HEK293T (cell line): ENCODE data around the gene ACKR1.

Experiments
- CTCF ChIA-PET: fragments of 350-600 bp; formaldehyde crosslinking; extraction: SDS; loops from one replicate; lab custom pipeline; 2021; ENCODE audit warnings: antibody characterized with exemption, inconsistent platforms; lab: Yijun Ruan, JAX
- POLR2A ChIA-PET: fragments of 350-600 bp; formaldehyde crosslinking; extraction: SDS; loops from one replicate; lab custom pipeline; 2020; ENCODE audit warnings: antibody characterized with exemption, inconsistent platforms; lab: Yijun Ruan, JAX
- DNase-seq: peaks from one replicate; pipeline ENCODE4 v3.0.0; 2012; ENCODE audit warnings: mixed read lengths; ENCODE audit errors: extremely low spot score
- ARNT ChIP-seq: fragments of 450-650 bp; IDR thresholded peaks from 2 replicates; pipeline ENCODE4 v1.6.1; 2017; ENCODE audit warnings: mild to moderate bottlenecking
- BHLHE40 ChIP-seq: fragments of 450-650 bp; IDR thresholded peaks from 2 replicates; pipeline ENCODE4 v1.6.1; 2016; ENCODE audit warnings: mild to moderate bottlenecking, moderate library complexity, borderline replicate concordance
- CTBP1 ChIP-seq: fragments of 450-650 bp; IDR thresholded peaks from 2 replicates; pipeline ENCODE4 v1.6.1; 2016; ENCODE audit warnings: borderline replicate concordance
- ELF4 ChIP-seq: fragments of 450-650 bp; IDR thresholded peaks from 2 replicates; pipeline ENCODE4 v1.6.1; 2017; ENCODE audit warnings: antibody characterized with exemption
- FOXA1 ChIP-seq: fragments of 450-650 bp; IDR thresholded peaks from 2 replicates; pipeline ENCODE4 v1.6.1; 2016; ENCODE audit warnings: mild to moderate bottlenecking
- FOXK2 ChIP-seq: fragments of 450-650 bp; IDR thresholded peaks from 2 replicates; pipeline ENCODE4 v1.6.1; 2016; ENCODE audit warnings: mild to moderate bottlenecking
- FOXM1 ChIP-seq: fragments of 450-650 bp; IDR thresholded peaks from 2 replicates; pipeline ENCODE4 v1.6.1; 2017; ENCODE audit warnings: mild to moderate bottlenecking, borderline replicate concordance
- HDGF ChIP-seq: fragments of 450-650 bp; IDR thresholded peaks from 2 replicates; pipeline ENCODE4 v1.6.1; 2017; ENCODE audit warnings: antibody characterized with exemption, borderline replicate concordance
- L3MBTL2 ChIP-seq: fragments of 450-650 bp; conservative IDR thresholded peaks from 2 replicates; pipeline ENCODE4 v1.6.1; 2016; ENCODE audit warnings: mild to moderate bottlenecking
- LEF1 ChIP-seq: fragments of 450-650 bp; IDR thresholded peaks from 2 replicates; pipeline ENCODE4 v1.6.1; 2017; ENCODE audit warnings: mild to moderate bottlenecking, borderline replicate concordance
- NFRKB ChIP-seq: fragments of 450-650 bp; IDR thresholded peaks from 2 replicates; pipeline ENCODE4 v1.6.1; 2016; ENCODE audit warnings: mild to moderate bottlenecking, moderate library complexity
- SP1 ChIP-seq: fragments of 450-650 bp; IDR thresholded peaks from 2 replicates; pipeline ENCODE4 v1.6.1; 2017
- SUZ12 ChIP-seq: fragments of 450-650 bp; IDR thresholded peaks from 2 replicates; pipeline ENCODE4 v1.6.1; 2016; ENCODE audit warnings: mild to moderate bottlenecking
- TARDBP ChIP-seq: fragments of 450-650 bp; IDR thresholded peaks from 2 replicates; pipeline ENCODE4 v1.6.1; 2016
- ZNF384 ChIP-seq: fragments of 450-650 bp; IDR thresholded peaks from 2 replicates; pipeline ENCODE4 v1.6.1; 2016
- TF ChIP-seq, protein P1 (sequence below): fragments of 450-650 bp; IDR thresholded peaks from 2 replicates; pipeline ENCODE4 v1.6.1; 2016

The ACKR1 gene

DNA sequence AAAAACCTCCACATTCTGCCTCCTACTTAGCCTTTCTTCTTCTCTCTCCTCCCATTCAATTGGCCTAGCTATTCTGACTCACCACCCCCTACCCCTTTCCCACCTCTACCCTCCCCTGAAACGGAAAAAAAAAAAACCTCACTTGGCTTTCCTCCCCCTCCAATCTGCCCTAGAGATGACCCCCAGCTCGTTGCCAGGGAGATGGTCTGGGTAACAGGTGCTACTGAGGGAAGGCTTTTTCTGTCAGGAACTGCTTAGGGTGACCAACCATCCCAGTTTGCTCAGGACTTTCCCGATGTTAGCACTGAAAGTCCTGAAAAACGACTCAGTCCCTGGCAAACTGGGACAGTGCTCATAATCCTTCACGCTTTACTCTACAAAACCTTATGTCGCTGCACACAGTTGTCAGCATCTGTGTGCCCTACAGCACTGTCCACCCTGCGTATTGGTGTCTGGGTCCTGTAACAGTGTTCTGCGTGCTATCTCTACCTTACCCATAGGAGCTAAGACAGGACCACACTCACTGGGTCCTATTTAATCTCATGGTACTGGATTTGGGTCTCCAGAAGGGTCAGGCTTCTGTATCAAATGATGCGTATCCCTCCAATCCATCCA, 41.0 kb upstream of the ACKR1 start:
- ChIA-PET POLR2A (no interaction called here), CTCF (interaction anchor here (1.2 to 1.4 kb wide), 2 partner anchors 32 to 34 kb away, joined by 3 to 4 read pairs; no protein-coding TSS in a partner anchor)
- DNase-seq: no peak
- TF ChIP-seq FOXK2: no peak

DNA sequence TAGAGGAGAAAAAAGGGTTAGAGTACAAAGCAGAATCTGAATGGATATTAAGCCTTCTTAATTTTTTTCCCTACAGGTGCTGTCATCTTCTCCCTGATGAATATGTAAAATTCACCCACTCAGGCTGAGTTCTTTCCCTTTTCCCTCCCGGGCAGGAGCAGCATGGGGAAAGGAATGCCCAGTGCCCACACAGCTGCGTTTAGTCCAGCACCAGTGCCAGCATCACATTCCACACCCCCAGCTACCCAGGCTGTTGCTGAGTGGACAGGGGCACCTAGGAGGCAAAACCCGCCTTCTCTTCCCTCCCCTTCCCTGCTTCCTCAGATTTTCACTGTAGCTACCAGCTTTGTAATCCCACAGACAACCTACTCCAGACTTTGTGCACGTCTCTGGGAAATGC, 36.6 kb upstream of the ACKR1 start:
- TF ChIP-seq CTBP1 (no peak), HDGF (no peak), L3MBTL2 (no peak), BHLHE40 (no peak), FOXA1 (no peak), TARDBP (no peak), SUZ12 (no peak), FOXK2 (no peak), ZNF384 (no peak), LEF1 (no peak), ELF4 (no peak)
- TF ChIP-seq, protein P1, sequence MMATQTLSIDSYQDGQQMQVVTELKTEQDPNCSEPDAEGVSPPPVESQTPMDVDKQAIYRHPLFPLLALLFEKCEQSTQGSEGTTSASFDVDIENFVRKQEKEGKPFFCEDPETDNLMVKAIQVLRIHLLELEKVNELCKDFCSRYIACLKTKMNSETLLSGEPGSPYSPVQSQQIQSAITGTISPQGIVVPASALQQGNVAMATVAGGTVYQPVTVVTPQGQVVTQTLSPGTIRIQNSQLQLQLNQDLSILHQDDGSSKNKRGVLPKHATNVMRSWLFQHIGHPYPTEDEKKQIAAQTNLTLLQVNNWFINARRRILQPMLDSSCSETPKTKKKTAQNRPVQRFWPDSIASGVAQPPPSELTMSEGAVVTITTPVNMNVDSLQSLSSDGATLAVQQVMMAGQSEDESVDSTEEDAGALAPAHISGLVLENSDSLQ: no peak
- DNase-seq: no peak
- ChIA-PET POLR2A (no interaction called here), CTCF (no interaction called here)

DNA sequence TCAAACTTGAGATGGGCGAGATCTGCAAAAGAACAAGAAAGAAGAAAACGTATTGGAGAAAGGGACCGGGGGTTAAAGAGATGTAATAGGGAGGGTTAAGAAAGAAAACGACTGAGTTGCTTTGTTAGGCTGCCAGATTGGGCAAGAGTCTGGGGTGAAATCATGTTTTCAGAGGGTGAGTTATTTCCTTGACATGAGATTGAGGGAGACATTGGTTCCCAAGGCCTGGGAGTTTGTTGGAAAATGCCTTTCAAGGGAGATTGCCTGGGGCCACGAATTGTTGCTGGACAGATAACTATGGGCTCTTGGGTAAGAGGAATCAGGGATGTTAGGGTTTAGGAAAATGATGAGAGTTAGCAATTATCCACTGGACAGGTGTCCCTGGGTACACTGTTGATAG, 34.0 kb upstream of the ACKR1 start:
- TF ChIP-seq SUZ12 (no peak), HDGF (no peak), FOXK2 (no peak), SP1 (no peak), FOXM1 (no peak), L3MBTL2 (no peak), LEF1 (no peak), TARDBP (no peak), NFRKB (no peak), BHLHE40 (no peak), ELF4 (no peak), CTBP1 (no peak), ARNT (no peak), FOXA1 (no peak), ZNF384 (no peak)
- TF ChIP-seq, protein P1: no peak
- CTCF ChIA-PET: no interaction called here
- no peak for DNase-seq
- POLR2A ChIA-PET: no interaction called here

DNA sequence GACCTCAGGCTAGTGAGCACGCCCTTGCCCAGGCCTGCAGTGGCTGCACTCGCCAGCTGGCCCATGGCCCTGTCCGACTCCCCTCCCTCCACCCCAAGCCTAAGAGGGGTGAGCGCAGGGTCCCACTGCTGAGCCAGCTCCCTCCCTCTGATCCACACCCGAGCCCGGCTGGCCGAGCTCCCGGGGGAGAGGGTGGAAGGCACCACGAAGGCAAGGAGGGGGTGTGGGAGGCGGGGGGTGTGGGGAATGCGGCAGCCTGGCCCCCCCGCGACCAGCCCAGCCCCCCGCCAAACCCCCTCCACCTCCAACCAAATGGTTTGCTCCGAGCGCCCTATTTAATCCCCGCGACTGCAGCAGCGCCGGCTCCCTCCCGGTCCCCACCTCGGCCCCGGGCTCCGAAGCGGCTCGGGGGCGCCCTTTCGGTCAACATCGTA, 33.4 kb upstream of the ACKR1 start, which contains the start of gene CADM3:
Gene CADM3 (plus strand): TSS at position 362 of the 434 bp plus-strand sequence. CDS start 151 bp downstream, outside the sequence.
- POLR2A ChIA-PET: no interaction called here
- TF ChIP-seq ZNF384 (no peak), FOXK2 (no peak)
- DNase-seq: no peak
- CTCF ChIA-PET: no interaction called here

DNA sequence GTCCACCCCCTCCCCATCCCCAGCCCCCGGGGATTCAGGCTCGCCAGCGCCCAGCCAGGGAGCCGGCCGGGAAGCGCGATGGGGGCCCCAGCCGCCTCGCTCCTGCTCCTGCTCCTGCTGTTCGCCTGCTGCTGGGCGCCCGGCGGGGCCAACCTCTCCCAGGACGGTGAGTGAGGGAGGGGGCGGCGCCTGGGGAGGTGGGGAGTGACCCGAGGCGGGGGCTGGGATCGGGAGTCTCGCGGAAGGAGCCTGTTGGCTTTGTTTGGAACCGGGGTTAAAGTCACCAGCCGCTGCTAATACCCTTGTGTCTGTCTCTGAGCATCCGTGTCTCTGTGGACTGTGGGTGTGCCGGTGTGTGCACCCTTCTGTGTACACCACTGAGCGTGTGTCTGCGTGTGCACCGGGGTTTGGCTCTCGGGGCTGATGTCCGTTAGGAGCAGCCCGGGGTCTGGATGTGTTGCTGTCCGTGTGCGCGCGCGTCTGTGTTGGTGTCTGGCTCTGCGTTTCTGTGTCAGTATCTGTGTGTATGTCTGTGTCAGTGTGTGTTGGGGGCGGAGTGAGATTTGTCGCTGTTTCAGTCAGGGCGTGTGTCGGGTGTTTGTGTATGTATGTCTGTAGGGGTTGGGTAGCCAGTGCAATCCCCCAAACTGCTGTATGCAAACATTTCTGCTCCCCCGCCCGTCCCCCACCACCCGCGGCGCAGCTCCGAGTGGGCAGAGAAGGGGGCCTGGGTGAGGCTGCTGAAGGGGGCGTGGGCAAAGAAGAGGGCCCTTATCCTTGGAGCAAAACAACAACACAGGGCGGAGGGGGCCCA, 32.8 kb upstream of the ACKR1 start:
- DNase-seq: no peak
- TF ChIP-seq SP1 (no peak), SUZ12 (no peak), LEF1 (no peak), FOXM1 (no peak), ZNF384 (no peak), CTBP1 (no peak), HDGF (no peak), NFRKB (no peak), L3MBTL2 (no peak)
- CTCF ChIA-PET: no interaction called here
- POLR2A ChIA-PET: no interaction called here

DNA sequence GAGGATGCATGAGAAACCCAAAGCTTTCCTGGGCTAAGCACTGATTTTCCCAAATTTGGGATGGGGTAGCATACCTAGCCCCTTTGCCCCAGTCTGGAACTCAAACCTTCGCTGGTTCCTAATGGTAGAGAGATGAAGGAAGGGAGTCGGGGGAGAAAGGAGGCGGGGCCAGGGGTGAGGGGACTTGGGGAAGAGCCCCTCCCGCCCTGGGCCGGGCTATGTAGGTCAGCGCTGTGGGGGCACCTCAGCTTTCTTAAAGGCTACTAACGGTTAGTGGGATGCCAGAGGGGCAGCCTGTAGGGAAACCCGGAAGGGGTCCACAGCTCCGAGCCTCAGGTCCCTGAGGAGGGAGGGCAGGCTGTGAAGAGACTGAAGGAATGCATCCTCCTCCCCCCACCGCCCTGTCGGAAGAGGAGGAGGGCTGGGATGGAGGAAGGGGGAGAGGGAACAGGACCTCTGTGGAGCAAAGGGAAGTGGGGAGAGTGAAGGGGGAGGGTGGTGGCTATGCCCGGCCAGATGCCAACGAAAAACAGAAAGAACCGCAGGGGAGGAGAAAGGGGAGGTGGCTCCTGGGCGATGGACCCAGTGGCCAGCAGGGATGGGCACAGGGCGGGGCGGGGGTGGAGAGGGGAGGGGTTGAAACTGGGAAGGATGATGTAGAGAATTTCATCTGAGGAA, 31.9 kb upstream of the ACKR1 start:
- no peak for DNase-seq
- ChIA-PET POLR2A (no interaction called here), CTCF (no interaction called here)
- TF ChIP-seq BHLHE40: no peak
- no peak for TF ChIP-seq LEF1
- no peak for TF ChIP-seq TARDBP
- no peak for TF ChIP-seq CTBP1
- TF ChIP-seq ARNT: no peak
- TF ChIP-seq SP1: no peak
- TF ChIP-seq HDGF: no peak
- no peak for TF ChIP-seq L3MBTL2
- no peak for TF ChIP-seq ZNF384
- TF ChIP-seq, protein P1: no peak
- no peak for TF ChIP-seq FOXA1
- no peak for TF ChIP-seq ELF4
- TF ChIP-seq NFRKB: no peak
- no peak for TF ChIP-seq FOXM1
- no peak for TF ChIP-seq FOXK2
- no peak for TF ChIP-seq SUZ12
